ENCODE results near the gene NHS.
"Not testable (repeated sequence)": the region's sequence is repeated elsewhere in the genome, so short reads cannot be mapped to it uniquely, and the experiment has no call there.

Gene NHS

DNA sequence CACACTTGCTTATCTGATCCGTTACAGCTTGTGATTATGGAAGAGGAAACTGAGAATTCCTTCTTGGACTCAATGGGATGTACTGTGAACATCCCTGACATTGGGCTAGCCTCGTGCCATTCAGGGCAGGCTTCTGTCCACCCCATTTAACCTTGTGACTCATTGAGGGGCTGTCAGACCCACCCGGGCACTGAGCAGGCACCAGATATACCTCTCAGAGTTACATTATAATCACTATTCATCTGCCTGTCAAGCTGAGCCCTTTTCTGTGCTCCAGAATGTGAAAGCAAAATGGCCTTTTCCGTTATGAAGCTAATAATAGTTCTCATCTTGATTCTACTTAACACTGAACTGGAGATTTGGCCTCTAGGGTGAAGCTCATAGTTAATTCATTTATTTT lies 191.7 kb downstream of the NHS start:
- H3K27ac ChIP-seq, result no peak overlapping the region
- TF ChIP-seq, protein P1, sequence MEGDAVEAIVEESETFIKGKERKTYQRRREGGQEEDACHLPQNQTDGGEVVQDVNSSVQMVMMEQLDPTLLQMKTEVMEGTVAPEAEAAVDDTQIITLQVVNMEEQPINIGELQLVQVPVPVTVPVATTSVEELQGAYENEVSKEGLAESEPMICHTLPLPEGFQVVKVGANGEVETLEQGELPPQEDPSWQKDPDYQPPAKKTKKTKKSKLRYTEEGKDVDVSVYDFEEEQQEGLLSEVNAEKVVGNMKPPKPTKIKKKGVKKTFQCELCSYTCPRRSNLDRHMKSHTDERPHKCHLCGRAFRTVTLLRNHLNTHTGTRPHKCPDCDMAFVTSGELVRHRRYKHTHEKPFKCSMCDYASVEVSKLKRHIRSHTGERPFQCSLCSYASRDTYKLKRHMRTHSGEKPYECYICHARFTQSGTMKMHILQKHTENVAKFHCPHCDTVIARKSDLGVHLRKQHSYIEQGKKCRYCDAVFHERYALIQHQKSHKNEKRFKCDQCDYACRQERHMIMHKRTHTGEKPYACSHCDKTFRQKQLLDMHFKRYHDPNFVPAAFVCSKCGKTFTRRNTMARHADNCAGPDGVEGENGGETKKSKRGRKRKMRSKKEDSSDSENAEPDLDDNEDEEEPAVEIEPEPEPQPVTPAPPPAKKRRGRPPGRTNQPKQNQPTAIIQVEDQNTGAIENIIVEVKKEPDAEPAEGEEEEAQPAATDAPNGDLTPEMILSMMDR (conservative IDR thresholded peaks at IDR 0.05), result no peak

- H3K27ac ChIP-seq, result no peak overlapping the region
- TF ChIP-seq, protein P1 (conservative IDR thresholded peaks at IDR 0.05), result no peak
These were observed 192.2 kb downstream of the NHS start for GRCh38 chrX:17567187-17567586.

- TF ChIP-seq, protein P1 (conservative IDR thresholded peaks at IDR 0.05), result no peak
- no peak overlapping the region for H3K27ac ChIP-seq
These were observed 192.8 kb downstream of the NHS start for GRCh38 chrX:17567821-17568220.

- not testable (repeated sequence) for H3K27ac ChIP-seq
These were observed 193.8 kb downstream of the NHS start for GRCh38 chrX:17568804-17569203.

GRCh38 chrX:17579026-17579425 lies 204.0 kb downstream of the NHS start:
- TF ChIP-seq, protein P1 (conservative IDR thresholded peaks at IDR 0.05), result no peak
- no peak overlapping the region for H3K27ac ChIP-seq

- H3K27ac ChIP-seq, result no peak overlapping the region
- TF ChIP-seq, protein P1 (conservative IDR thresholded peaks at IDR 0.05), result no peak
These were observed 205.6 kb downstream of the NHS start for GRCh38 chrX:17580539-17581152.

DNA sequence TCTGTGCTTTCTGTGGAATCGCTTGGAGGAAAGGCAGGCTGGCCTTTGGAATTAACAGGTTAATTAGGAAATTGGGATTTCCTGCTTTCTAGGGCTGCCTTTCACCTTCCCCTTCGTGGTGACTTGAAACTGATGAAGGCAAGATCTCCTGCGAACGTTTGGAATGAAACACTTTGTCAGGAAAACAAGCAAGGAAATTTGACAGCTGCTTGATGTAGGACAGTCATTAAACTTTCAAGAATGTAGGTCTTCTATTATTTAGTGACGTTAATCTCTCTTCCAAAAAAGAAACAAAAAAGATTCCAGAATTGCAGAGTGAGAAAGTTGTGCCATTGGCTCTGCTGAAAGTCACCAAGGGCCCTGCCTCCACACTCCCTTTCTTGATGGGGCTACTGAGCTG lies 206.6 kb downstream of the NHS start:
- no peak overlapping the region for H3K27ac ChIP-seq
- TF ChIP-seq, protein P1 (conservative IDR thresholded peaks at IDR 0.05), result no peak

DNA sequence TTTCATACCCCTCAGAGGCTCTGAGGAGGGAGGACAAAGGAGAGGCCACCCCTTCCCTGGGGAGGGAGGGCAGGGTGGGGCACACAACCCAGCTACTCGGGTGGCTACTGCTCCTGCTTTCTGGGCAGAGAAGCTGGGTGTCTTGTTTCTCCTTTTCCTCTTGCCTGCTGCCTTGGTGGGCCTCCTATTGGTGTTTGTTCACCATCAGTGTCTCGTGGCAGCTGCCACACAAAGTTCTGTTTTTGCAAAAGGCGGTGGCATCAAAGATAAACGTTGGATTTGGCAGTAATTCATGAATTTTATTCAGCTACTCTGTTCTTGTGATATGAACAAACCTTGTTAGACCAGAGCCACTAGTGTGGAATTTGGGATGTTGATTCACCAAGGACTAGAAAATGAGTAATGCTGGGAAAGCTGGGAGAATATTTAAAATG lies 209.3 kb downstream of the NHS start:
- TF ChIP-seq, protein P1 (conservative IDR thresholded peaks at IDR 0.05), result no peak
- no peak overlapping the region for H3K27ac ChIP-seq
